ENCODE data around the gene CACNA1A.
"Not testable (repeated sequence)": the region's sequence is repeated elsewhere in the genome, so short reads cannot be mapped to it uniquely, and the experiment has no call there.

Gene CACNA1A

GRCh38 chr19:13198634-13199033 lies 307.6 kb downstream of the CACNA1A start:
- no peak for DNase-seq (ENCODE audit: low spot score)

- DNase-seq (ENCODE audit: low spot score): no peak
Measured at GRCh38 chr19:13195678-13196077, 310.6 kb downstream of the CACNA1A start.

GRCh38 chr19:13190781-13191540 lies 315.3 kb downstream of the CACNA1A start:
- no peak for DNase-seq (ENCODE audit: low spot score)

- DNase-seq (ENCODE audit: low spot score): no peak
Measured at GRCh38 chr19:13189600-13189999, 316.7 kb downstream of the CACNA1A start.

- no peak for DNase-seq (ENCODE audit: low spot score)
Measured at GRCh38 chr19:13187419-13187818, 318.9 kb downstream of the CACNA1A start.

GRCh38 chr19:13186688-13187087 lies 319.6 kb downstream of the CACNA1A start:
- not testable (repeated sequence) for DNase-seq (ENCODE audit: low spot score)

GRCh38 chr19:13185763-13186657 lies 320.3 kb downstream of the CACNA1A start:
- DNase-seq (ENCODE audit: low spot score): not testable (repeated sequence)

GRCh38 chr19:13184926-13185325 lies 321.4 kb downstream of the CACNA1A start:
- not testable (repeated sequence) for DNase-seq (ENCODE audit: low spot score)

GRCh38 chr19:13181747-13182388 lies 324.4 kb downstream of the CACNA1A start:
- peak; percentile 78 for DNase-seq (ENCODE audit: low spot score)

GRCh38 chr19:13178291-13178690 lies 328.0 kb downstream of the CACNA1A start:
- DNase-seq (ENCODE audit: low spot score): not testable (repeated sequence)

GRCh38 chr19:13177584-13177983 lies 328.7 kb downstream of the CACNA1A start:
- DNase-seq (ENCODE audit: low spot score): not testable (repeated sequence)

- DNase-seq (ENCODE audit: low spot score): no peak
Measured at GRCh38 chr19:13176345-13176744, 329.9 kb downstream of the CACNA1A start.

GRCh38 chr19:13173139-13173737 lies 333.0 kb downstream of the CACNA1A start:
- DNase-seq (ENCODE audit: low spot score): no peak

- no peak for DNase-seq (ENCODE audit: low spot score)
Measured at GRCh38 chr19:13172346-13173138, 333.7 kb downstream of the CACNA1A start.

- no peak for DNase-seq (ENCODE audit: low spot score)
Measured at GRCh38 chr19:13171146-13171545, 335.1 kb downstream of the CACNA1A start.

- no peak for DNase-seq (ENCODE audit: low spot score)
Measured at GRCh38 chr19:13169769-13170168, 336.5 kb downstream of the CACNA1A start.

GRCh38 chr19:13166151-13166550 lies 340.1 kb downstream of the CACNA1A start:
- not testable (repeated sequence) for DNase-seq (ENCODE audit: low spot score)

GRCh38 chr19:13165162-13165997 lies 340.9 kb downstream of the CACNA1A start:
- DNase-seq (ENCODE audit: low spot score): no peak

GRCh38 chr19:13164343-13165161 lies 341.7 kb downstream of the CACNA1A start:
- DNase-seq (ENCODE audit: low spot score): peak; percentile 79

All from left forelimb (tissue), 1 donor.